ENCODE measurements around the gene GREM2.

Gene GREM2

GRCh38 chr1:240484804-240485443 lies 127.0 kb downstream of the GREM2 start:
- H3K4me3 ChIP-seq (ENCODE audit: low read depth, low read length) = no peak overlapping the region
- H3K27me3 ChIP-seq = no peaks in the 10 kb centered on the region
- DNase-seq = no peak
- TF ChIP-seq, protein P1, sequence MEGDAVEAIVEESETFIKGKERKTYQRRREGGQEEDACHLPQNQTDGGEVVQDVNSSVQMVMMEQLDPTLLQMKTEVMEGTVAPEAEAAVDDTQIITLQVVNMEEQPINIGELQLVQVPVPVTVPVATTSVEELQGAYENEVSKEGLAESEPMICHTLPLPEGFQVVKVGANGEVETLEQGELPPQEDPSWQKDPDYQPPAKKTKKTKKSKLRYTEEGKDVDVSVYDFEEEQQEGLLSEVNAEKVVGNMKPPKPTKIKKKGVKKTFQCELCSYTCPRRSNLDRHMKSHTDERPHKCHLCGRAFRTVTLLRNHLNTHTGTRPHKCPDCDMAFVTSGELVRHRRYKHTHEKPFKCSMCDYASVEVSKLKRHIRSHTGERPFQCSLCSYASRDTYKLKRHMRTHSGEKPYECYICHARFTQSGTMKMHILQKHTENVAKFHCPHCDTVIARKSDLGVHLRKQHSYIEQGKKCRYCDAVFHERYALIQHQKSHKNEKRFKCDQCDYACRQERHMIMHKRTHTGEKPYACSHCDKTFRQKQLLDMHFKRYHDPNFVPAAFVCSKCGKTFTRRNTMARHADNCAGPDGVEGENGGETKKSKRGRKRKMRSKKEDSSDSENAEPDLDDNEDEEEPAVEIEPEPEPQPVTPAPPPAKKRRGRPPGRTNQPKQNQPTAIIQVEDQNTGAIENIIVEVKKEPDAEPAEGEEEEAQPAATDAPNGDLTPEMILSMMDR (IDR thresholded peaks at IDR 0.05; ENCODE audit: low read depth, low read length) = no peak
- peaks cover 15% of the 10 kb centered on the region for H3K4me1 ChIP-seq
- no peaks in the 10 kb centered on the region for H3K36me3 ChIP-seq
- no peaks in the 10 kb centered on the region for H3K9me3 ChIP-seq

DNA sequence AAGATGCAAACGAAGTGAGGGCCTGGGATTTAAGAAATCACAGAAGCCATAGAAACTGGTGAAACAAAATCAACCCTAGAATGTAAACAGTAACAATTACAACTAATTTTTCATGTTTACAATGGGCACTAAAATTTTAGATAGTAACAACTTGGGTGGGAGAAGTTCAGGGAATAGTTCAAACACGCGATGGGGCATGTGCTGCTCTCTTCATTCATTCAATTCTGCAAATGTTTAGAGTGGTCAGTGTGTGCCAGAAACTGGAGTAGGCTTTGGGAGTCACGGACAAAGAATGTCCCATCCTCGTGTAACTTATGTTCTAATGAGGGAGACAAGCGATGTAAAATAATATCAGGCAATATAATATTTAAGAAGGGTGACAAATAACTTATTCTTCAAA lies 133.4 kb downstream of the GREM2 start:
- no peaks in the 10 kb centered on the region for H3K27me3 ChIP-seq
- no peak overlapping the region for H3K4me3 ChIP-seq (ENCODE audit: low read depth, low read length)
- no peaks in the 10 kb centered on the region for H3K4me1 ChIP-seq
- TF ChIP-seq, protein P1 (IDR thresholded peaks at IDR 0.05; ENCODE audit: low read depth, low read length) = no peak
- H3K36me3 ChIP-seq = no peaks in the 10 kb centered on the region
- DNase-seq = no peak
- H3K9me3 ChIP-seq = no peaks in the 10 kb centered on the region

DNA sequence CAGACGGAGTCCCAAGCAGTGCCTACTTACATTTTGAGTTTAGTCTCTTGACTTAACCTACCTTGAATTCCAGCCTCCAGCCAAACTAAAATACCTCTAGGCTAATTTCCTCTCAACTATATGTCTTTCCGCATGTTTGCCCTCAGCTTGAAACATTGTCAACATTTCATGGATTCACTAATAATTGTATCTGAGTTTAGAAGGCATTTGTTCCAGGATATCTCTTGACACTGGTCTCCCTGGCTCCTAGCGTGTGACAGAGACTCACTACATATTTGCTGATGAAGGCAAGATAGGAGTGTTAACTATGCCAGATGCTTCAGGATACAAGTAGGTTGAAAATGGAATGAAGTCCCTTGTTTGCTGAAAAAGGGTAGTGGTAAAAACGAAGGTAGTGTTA lies 136.1 kb downstream of the GREM2 start:
- H3K36me3 ChIP-seq = no peaks in the 10 kb centered on the region
- H3K27me3 ChIP-seq = no peaks in the 10 kb centered on the region
- no peak for DNase-seq
- no peaks in the 10 kb centered on the region for H3K4me1 ChIP-seq
- TF ChIP-seq, protein P1 (IDR thresholded peaks at IDR 0.05; ENCODE audit: low read depth, low read length) = no peak
- H3K9me3 ChIP-seq = no peaks in the 10 kb centered on the region
- H3K4me3 ChIP-seq (ENCODE audit: low read depth, low read length) = no peak overlapping the region

- Histone ChIP-seq H3K36me3 (no peaks in the 10 kb centered on the region), H3K27me3 (no peaks in the 10 kb centered on the region), H3K4me1 (no peaks in the 10 kb centered on the region), H3K9me3 (no peaks in the 10 kb centered on the region), H3K4me3 (ENCODE audit: low read depth, low read length) (no peak overlapping the region)
- TF ChIP-seq, protein P1 (IDR thresholded peaks at IDR 0.05; ENCODE audit: low read depth, low read length) = no peak
- no peak for DNase-seq
Observed at GRCh38 chr1:240474133-240474614, 137.8 kb downstream of the GREM2 start.

- H3K27me3 ChIP-seq = no peaks in the 10 kb centered on the region
Observed at GRCh38 chr1:240468656-240469055, 143.3 kb downstream of the GREM2 start.

GRCh38 chr1:240467895-240468294 lies 144.1 kb downstream of the GREM2 start:
- DNase-seq = no peak
- TF ChIP-seq, protein P1 (IDR thresholded peaks at IDR 0.05; ENCODE audit: low read depth, low read length) = no peak
- no peaks in the 10 kb centered on the region for H3K9me3 ChIP-seq
- peaks cover 15% of the 10 kb centered on the region for H3K4me1 ChIP-seq
- no peak overlapping the region for H3K4me3 ChIP-seq (ENCODE audit: low read depth, low read length)
- H3K27me3 ChIP-seq = no peaks in the 10 kb centered on the region
- no peaks in the 10 kb centered on the region for H3K36me3 ChIP-seq

More at GRCh38 chr1:240468656-240469055, 143.3 kb downstream of the GREM2 start:
- Histone ChIP-seq H3K36me3 (no peaks in the 10 kb centered on the region), H3K4me1 (peaks cover 15% of the 10 kb centered on the region), H3K9me3 (no peaks in the 10 kb centered on the region), H3K4me3 (ENCODE audit: low read depth, low read length) (no peak overlapping the region)
- TF ChIP-seq, protein P1 (IDR thresholded peaks at IDR 0.05; ENCODE audit: low read depth, low read length) = no peak
- no peak for DNase-seq
